GM19328 (cell line): ENCODE results near the gene MYLIP.
"Not testable (repeated sequence)": the region's sequence is repeated elsewhere in the genome, so short reads cannot be mapped to it uniquely, and the experiment has no call there.

Experiments
- ATAC-seq: cut with Tn5 transposase; IDR thresholded peaks from one replicate; pipeline ENCODE4 v1.9.1; 2021; ENCODE audit warnings: mild to moderate bottlenecking, moderate library complexity; ENCODE audit not compliant: unreplicated experiment

Gene MYLIP

DNA sequence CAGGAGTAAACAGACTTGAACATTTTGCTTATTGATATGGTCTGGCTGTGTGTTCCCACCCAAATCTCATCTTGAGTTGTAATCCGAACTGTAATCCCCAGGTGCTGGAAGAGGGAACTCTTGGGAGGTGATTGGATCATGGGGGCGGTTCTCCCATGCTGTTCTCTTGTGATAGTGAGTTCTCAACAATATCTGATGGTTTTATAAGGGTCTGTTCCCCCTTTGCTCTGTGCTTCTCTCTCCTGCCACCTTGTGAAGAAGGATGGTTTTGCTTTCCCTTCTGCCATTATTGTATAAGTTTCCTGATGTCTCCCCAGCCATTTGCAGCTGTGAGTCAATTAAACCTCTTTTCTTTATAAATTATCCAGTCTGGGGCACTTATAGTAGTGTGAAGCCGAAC lies 40.0 kb downstream of the MYLIP start:
- ATAC-seq: no peak

DNA sequence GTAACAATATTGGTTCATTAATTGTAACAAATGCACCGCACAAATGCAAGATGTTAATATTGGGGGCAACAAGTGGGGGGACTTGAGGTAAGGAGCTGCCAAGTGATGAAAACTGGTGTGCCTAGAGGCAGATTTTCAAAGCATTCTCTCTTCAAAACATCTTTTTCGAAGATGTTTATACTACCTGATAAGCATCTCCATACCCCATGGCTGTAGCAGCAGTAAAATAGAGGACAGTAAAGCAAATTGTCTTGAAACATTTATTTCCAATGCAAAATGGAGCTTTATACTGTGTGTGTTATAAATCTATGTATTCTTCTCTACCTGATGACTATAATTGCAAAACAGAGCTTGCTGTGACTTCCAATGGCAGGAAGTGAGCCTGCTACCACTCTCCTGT lies 42.5 kb downstream of the MYLIP start:
- no peak for ATAC-seq

DNA sequence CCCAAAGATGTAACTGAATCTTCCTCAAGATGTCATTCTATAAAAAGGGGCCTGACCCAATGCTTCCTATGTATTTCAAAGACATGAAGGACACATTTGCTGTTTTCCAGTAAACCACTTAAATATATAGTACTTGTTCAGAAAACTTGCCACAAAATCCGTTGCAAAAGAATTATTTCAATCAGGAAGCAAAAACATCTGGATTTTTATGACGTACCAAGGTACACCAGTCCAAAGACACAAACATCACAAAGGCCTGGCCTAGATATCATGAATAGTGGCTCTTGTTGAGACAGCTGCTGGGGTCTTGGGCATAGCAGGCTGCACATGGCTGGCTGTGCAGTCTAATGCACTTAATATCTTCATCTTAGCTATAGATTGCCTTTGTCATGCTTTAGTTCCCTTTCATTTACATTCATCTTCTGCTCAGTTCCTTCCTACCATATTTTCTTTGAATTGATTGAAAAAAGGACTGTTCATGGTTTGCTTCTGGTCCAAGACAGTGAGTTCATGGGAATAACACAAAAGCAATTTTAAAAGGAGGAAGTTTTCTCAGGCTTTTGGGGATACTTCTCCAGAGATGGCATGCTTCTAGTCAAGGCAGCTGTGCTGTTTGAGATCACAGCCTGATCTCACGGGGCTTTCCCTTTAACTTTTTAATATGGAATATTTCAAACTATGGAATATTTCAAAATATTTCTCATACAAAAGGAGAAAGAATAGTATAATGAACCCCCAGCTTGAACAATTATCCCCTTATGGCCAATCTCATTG lies 44.5 kb downstream of the MYLIP start:
- no peak for ATAC-seq

DNA sequence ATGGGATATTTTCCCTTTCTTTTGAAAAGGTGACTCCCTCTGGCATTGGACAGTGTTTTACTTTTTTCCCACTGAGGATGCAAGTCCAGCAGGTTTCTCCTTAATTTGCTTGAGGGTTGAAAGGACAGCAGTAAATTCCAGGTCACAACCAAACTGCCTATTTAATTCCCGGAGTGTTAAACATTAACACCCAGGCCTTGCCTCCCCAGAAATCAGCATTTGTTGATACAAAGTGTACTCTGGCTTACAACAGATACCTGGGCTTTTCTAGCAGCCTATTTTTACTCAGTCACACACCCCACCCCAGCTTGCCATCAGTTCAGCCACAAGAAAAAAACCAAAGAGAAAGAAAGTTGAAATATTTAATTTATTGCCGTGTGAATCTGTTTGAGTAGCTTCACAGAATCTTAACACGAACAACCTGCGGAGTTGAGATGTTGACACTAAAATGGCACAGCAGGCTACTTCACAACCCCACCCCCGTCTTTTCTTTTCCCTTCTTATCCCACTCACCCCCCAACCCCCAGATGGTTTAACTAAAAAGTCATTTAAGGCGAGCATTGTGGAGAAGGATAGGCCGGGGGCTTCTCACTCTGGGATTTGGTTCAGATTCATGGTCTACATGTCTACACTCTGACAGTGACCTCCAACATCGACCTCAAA lies 45.7 kb downstream of the MYLIP start:
- ATAC-seq: no peak

DNA sequence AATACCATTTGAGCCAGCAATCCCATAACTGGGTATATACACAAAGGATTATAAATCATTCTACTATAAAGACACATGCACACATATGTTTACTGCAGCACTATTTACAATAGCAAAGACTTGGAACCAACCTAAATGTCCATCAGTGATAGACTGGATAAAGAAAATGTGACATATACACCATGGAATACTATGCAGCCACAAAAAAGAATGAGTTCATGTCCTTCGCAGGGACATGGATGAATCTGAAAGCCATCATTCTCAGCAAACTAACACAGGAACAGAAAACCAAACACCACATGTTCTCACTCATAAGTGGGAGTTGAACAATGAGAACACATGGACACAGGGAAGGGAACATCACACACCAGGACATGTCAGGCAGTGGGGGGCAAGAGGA lies 47.7 kb downstream of the MYLIP start:
- ATAC-seq: not testable (repeated sequence)

DNA sequence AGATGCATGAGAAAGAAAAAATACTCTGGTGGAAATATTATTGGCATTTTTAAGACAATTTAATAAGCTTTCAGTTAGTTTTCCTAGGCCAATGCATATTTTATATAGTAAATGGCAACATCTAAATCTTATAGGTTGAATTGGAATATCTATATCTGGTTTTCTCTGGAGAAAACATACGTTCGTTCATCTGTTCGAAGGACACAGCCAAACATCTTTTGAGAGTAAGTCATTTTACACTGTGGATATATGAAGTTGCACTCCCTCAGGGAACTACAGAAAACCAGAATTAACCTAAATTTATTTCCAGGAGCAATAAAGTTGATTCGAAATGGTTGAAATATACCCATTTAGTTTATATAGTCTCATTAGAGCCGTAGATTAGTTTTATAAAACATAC lies 49.0 kb downstream of the MYLIP start:
- ATAC-seq: no peak

DNA sequence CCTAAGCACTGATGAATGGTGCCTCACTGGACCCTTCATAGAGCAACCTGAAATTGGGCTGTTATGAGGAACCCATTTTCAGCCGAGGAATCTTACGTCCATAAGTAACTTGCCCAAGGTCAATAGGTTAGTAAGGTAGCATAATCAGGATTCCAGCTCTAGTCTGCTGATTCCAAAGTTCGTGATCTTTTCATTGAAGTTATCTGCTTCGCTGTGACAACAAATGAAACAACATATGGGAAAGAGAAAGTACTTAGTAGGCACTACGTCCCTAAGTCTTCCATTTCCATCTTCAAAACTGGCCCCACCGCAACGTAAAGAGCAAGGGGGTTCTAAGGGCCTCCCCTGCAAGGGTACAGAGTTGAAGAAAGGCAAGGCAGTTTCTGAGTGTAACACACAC lies 49.5 kb downstream of the MYLIP start:
- ATAC-seq: no peak

DNA sequence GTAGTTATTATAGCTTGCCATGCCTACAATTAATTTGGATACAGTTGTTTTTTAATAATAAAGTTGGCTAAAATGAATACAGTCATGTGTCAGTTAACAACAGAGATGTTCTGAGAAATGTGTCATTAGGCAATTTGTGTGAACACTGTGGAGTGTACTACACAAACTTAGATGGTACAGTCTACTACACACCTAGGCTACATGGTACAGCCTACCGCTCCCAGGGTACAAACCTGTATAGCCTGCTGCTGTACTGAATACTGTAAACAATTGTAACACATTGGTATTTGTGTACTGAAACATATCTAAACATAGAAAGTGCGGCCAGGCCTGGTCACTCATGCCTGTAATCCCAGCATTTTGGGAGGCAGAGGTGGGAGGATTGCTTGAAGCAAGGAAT lies 50.2 kb downstream of the MYLIP start:
- ATAC-seq: no peak

DNA sequence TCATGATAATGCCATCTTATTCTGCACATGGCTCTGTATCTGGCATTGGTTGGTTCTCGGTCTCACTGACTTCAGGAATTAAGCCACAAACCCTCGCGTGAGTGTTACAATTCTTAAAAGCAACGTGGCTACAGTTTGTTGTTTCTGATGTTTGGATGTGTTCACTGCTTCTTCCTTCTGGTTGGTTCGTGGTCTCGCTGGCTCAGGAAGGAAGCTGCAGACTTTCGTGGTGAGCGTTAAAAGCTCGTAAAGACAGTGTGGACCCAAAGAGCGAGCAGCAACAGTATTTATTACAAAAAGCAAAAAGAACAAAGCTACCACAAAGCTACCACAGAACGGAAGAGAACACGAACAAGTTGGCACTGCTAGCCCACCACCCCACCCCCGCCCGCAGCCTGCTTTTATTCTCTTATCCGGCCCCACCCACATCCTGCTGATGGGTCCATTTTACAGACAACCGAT lies 51.1 kb downstream of the MYLIP start:
- ATAC-seq: no peak

DNA sequence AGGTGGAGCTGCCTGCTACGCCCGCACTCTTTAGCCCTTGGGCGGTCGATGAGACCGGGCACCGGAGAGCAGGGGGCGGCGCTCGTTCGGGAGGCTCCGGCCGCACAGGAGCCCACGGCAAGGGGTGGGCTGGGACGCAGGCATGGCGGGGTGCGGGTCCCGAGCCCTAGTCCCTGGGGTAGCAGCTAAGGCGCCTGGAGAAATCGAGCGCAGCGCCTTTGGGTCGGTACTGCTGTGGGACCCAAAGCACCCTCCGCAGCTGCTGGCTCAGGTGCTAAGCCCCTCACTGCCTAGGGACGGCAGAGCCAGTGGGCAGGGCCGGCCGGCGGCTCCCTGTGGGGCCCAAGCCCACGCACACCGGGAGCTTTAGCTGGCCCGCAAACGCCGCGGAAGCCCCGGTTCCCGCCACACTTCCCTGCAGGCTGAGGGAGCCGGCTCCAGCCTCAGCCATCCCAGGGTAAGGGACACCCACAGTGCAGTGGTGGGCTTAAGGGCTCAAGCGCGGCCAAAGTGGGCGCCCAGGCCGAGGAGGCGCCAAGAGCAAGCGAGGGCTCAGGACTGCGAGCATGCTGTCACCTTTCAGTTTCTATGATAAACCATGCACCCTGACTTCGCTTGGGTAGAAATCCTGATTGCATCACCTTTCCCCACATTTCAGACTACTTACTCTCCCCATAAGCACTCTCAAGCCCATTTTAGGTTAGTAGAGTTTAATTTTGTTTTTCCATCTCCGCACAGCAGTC lies 52.0 kb downstream of the MYLIP start:
- ATAC-seq: no peak

DNA sequence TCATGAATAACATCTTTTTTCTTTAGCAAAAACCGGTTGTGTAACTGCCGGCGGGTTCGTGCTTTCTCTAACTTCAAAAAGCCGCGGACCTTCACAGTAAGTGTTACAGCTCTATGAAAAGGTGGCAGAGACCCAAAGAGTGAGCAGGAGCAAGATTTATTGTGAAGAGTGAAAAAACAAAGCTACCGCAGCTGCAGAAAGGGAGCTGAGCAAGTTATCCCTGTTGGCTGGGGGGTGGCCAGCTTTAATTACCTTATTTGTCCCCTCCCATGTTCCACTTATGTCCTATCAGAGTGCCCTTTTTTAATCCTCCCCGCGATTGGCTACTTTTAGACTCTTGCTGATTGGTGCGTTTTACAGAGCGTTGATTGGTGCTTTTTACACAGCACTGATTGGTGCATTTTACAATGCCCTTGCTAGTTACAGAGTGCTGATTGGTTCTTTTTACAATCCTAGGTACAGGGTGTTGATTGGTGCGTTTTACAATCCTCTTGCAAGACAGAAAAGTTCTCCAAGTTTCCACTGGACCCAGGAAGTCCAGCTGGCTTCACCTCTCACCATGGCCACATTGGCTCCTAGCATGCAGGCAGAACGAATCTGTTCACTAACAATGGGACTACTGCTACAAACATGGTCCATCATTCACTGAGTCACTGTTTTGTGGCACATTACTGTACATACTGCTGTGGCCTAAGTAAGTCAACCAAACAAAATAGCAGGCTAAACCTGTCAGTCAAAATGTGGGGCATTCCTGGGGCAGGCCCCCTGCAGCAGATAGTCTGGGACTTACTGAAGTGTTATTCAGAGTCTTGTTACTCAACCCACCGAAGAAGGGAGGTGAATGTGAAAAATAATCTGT lies 52.8 kb downstream of the MYLIP start:
- no peak for ATAC-seq

DNA sequence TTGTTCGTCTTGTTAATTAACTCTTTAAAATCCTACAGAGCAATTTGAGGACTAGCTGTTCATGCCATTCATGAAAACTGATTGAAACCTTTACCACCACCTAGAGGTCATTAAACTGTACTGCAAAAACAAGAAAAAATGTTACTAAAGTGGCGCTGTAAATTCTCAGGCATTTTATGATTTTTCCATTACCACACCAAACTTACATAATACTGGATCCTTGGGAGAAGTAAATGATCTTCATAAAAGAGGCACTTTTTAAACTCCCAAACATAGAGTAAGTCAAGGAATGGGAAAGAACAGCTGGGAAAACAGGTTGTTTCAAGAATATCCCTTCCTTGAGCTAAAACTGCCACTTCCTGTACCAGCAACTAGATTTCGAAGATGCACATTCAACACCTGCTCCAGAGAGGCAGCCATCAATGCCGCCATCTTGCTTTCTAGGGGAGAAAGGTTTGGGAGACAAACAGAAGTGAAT lies 54.3 kb downstream of the MYLIP start:
- no peak for ATAC-seq

DNA sequence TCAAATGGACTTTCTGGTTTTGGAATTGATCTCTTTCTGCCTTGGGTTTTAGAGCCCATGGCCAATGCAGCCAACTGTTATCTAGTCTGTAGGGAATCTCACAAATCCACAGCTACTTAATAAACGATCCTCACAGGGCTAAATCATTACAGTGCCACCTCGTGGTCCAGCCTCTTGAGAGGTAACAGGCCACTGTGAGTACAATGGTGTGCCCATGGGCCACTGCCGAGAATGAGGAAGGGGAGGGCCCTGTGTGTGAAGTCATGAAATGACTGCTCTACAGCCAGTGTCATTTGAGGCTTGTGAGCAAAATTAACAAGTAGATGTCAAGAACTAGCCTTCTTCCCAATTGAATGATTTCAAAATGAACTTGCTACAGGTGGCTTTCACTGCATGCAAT lies 55.2 kb downstream of the MYLIP start:
- no peak for ATAC-seq

DNA sequence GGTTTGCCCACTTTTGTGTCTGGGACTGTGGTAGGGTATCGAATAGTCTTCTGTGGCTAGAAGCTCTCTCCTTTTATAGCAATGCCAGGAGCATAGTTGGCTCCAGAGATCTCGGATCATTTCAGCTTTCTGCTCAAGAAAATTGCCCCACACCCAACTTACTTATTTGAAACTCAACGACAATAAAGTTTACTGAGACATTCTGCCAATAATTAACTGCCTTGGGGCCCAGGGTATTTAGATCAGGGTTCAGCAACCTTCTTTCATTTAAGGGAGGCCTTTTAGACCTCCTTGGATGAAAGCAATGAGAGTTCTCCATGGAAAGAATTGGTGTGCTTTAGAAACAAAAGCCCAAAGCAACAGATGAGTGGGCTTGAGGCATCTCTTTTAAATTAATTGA lies 55.7 kb downstream of the MYLIP start:
- no peak for ATAC-seq

DNA sequence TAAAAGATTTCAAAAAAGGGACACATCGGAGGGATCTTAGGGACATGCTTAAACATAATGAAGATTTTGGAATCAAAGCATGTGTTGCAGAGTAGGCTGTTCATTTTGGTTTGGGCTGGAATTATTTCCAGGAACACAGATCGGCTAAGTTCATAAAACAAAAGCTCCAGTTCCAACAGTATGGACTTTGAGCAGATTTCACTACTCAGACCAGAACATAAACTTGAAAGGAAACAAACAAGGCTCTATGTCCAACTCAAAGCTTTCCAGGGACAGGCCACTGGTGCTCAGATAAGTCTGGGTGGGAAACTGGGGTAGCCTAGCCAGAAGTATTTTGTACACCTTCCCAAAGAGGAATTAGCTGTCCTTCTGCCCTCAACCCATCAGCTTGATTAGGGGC lies 58.3 kb downstream of the MYLIP start:
- ATAC-seq: no peak

DNA sequence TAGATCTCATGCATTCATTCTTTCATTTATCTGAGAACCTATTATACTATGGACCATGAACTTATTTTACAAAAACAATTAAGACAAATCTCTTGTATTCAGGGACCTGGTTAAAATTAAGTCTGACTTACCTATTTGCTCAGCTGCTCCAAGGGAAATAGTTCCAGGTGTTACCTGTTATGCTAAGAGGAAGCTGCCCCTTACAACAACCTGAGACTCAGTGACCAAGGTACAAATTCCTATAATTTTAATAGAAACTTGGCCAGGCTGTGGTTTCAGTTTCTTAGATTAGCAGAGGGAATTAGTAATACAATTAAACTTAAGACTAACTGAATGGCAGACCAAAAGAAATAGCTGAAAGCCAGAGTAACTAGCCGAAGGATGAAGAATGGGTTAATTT lies 61.3 kb downstream of the MYLIP start:
- ATAC-seq: no peak

DNA sequence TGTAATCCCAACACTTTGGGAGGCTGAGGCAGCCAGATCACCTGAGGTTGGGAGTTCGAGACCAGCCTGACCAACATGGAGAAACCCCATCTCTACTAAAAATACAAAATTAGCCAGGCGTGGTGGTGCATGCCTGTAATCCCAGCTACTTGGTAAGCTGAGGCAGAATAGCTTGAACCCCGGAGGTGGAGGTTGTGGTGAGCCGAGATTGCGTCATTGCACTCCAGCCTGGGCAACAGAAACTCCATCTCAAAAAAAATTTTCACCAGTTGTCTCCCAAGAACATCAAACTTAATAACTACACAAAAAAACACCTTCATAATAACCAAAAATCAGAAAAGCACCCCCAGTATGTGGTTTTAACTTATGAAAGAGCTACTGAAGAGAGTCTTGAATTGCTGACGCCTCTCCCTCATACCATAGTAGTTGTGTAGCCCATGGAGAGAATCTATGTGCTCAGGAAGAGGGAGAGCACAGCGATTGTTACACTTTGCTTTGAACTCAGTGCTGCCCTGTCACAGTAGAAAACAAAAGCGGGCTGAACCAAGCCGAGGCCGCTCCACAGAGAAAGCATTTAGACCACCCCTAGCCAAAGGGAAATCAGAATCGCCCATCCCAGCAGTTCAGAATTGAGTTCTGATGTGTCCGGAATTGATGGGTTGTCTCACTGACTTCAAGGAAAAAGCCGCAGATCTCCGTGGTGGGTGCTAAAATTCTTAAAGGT lies 67.5 kb downstream of the MYLIP start:
- ATAC-seq: no peak

DNA sequence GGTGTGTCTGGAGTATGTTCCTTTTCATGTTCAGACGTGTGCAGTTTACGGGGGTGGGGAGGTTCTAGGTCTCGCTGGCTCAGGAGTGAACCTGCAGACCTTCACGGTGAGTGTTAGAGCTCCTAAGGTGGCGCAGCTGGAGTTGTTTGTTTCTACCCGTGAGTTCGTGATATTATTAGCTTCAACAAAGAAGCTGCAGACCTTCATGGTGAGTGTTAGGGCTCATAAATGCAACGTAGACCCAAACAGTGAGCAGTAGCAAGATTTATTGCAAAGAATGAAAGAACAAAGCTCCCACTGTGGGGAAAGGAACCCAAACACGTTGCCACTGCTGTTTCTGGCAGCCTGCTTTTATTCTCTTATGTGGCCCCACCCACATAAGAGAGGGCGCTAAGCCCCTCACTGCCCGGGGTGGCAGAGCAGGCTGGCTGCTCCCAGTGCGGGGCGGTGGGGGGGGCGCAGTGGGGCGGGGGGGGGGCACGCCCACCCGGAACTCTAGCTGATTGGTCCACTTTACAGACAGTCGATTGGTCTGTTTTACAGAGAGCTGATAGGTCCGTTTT lies 68.2 kb downstream of the MYLIP start:
- no peak for ATAC-seq
